GM12801 (cell line): ENCODE results near the gene PLCH1.

Source experiments
- CTCF ChIP-seq: IDR thresholded peaks from one replicate; pipeline ENCODE4 v1.5.1; 2011; ENCODE audit warnings: control low read depth; ENCODE audit not compliant: insufficient read length; ENCODE audit errors: extremely low read depth

The PLCH1 gene

GRCh38 chr3:155360281-155360680, 384.6 kb downstream of the PLCH1 start:
- no peak for TF ChIP-seq CTCF

- no peak for TF ChIP-seq CTCF
These were observed 388.1 kb downstream of the PLCH1 start for GRCh38 chr3:155356594-155357370.

- no peak for TF ChIP-seq CTCF
These were observed 390.2 kb downstream of the PLCH1 start for GRCh38 chr3:155354658-155355057.

- no peak for TF ChIP-seq CTCF
These were observed 391.9 kb downstream of the PLCH1 start for GRCh38 chr3:155352900-155353490.

GRCh38 chr3:155350571-155350970, 394.3 kb downstream of the PLCH1 start:
- no peak for TF ChIP-seq CTCF

GRCh38 chr3:155347901-155348300, 397.0 kb downstream of the PLCH1 start:
- no peak for TF ChIP-seq CTCF

GRCh38 chr3:155342344-155342743, 402.5 kb downstream of the PLCH1 start:
- TF ChIP-seq CTCF: no peak
